ENCODE results near the gene CFAP157. TPM values are rescaled to one million over a fixed set of nuclear protein-coding genes. Genes with fewer than 3 reads are reported as not detected.

The CFAP157 gene
- total and polyA plus RNA-seq, 2 of the 13 experiments (the other 11 are each of a cell fraction or from before 2014, with no cell fraction given), result 0.07 TPM; not detected in 1

- no peak for TF ChIP-seq FIP1L1 (IDR thresholded peaks at IDR 0.05; ENCODE audit: borderline replicate concordance, insufficient read depth, low read depth, low read length)
- TF ChIP-seq THAP11 (CRISPR knock-in tag; IDR thresholded peaks at IDR 0.05), result peak; percentile 90
- no peak for TF ChIP-seq RBM39 (IDR thresholded peaks at IDR 0.05; ENCODE audit: low read depth, low read length, poor library complexity, severe bottlenecking)
- no peak for TF ChIP-seq ZNF432 (CRISPR knock-in tag; IDR thresholded peaks at IDR 0.05; ENCODE audit: borderline replicate concordance)
- TF ChIP-seq ZNF678 (CRISPR knock-in tag; IDR thresholded peaks at IDR 0.05), result no peak
- no peak for TF ChIP-seq GPBP1L1 (CRISPR knock-in tag; IDR thresholded peaks at IDR 0.05)
- TF ChIP-seq ZBTB21 (CRISPR knock-in tag; IDR thresholded peaks at IDR 0.05), result 0 out of 2 replicates have a peak, but pooled peaks have one; percentile 26
- TF ChIP-seq REXO4 (CRISPR knock-in tag; IDR thresholded peaks at IDR 0.05; ENCODE audit: borderline replicate concordance), result no peak
- no peak for TF ChIP-seq RAD51 (IDR thresholded peaks at IDR 0.05; ENCODE audit: borderline replicate concordance)
- no peak for TF ChIP-seq MAFF (IDR thresholded peaks at IDR 0.05; ENCODE audit: low read depth, low read length)
- no peak for TF ChIP-seq DR1 (CRISPR knock-in tag; IDR thresholded peaks at IDR 0.05)
- no peak for TF ChIP-seq CENPX (CRISPR knock-in tag; IDR thresholded peaks at IDR 0.05)
- TF ChIP-seq KLF15 (CRISPR knock-in tag; IDR thresholded peaks at IDR 0.05; ENCODE audit: borderline replicate concordance), result no peak
- peak; percentile 51; the same call in 1 of the 2 replicates for TF ChIP-seq YEATS4 (CRISPR knock-in tag; IDR thresholded peaks at IDR 0.05; ENCODE audit: borderline replicate concordance)
- TF ChIP-seq TP53 (CRISPR knock-in tag; conservative IDR thresholded peaks at IDR 0.05), result no peak
- peak; percentile 26; the same call in 1 of the 2 replicates for TF ChIP-seq SP5 (CRISPR knock-in tag; IDR thresholded peaks at IDR 0.05; ENCODE audit: borderline replicate concordance, low read depth)
- TF ChIP-seq, protein P1, sequence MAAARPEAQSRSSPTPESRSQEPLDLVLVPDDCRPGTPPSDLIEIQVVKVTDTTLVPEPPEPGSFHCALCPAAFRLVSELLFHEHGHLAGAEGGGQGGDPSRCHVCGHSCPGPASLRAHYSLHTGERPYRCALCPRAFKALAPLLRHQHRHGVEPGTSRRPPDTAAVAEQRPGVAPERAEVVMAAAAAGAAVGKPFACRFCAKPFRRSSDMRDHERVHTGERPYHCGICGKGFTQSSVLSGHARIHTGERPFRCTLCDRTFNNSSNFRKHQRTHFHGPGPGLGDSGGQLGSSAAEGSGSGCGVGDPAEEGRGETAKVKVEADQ (CRISPR knock-in tag; IDR thresholded peaks at IDR 0.05; ENCODE audit: borderline replicate concordance), result 0 out of 2 replicates have a peak, but pooled peaks have one; percentile 57
- TF ChIP-seq ZNF276 (CRISPR knock-in tag; IDR thresholded peaks at IDR 0.05; ENCODE audit: low read depth), result no peak
- TF ChIP-seq SNAI1 (CRISPR knock-in tag; IDR thresholded peaks at IDR 0.05; ENCODE audit: borderline replicate concordance), result no peak
- no peak for TF ChIP-seq SP1 (IDR thresholded peaks at IDR 0.05)
- peak; percentile 94 for TF ChIP-seq SP1 (CRISPR knock-in tag; IDR thresholded peaks at IDR 0.05)
- TF ChIP-seq NFE2L2 (IDR thresholded peaks at IDR 0.05; ENCODE audit: low read length), result no peak
- no peak for TF ChIP-seq ZNF737 (CRISPR knock-in tag; IDR thresholded peaks at IDR 0.05; ENCODE audit: borderline replicate concordance)
- TF ChIP-seq MED1 (CRISPR knock-in tag; IDR thresholded peaks at IDR 0.05), result peak; percentile 52
- no peak for TF ChIP-seq HOXA9 (CRISPR knock-in tag; IDR thresholded peaks at IDR 0.05; ENCODE audit: borderline replicate concordance)
- no peak for TF ChIP-seq FOSL1 (CRISPR knock-in tag; IDR thresholded peaks at IDR 0.05; ENCODE audit: borderline replicate concordance)
- peak; percentile 95 for TF ChIP-seq PCBP1 (IDR thresholded peaks at IDR 0.05; ENCODE audit: borderline replicate concordance, low read depth, low read length)
Measured at GRCh38 chr9:127715470-127716337, 8.9 kb downstream of the CFAP157 start, which contains the start of the genes PTRH1 and TTC16 (continued).
